GM18505 (cell line): ENCODE results near the gene ZFPM1.

Experiments
- ATAC-seq: cut with Tn5 transposase; IDR thresholded peaks from one replicate; pipeline ENCODE4 v1.9.1; 2021; ENCODE audit not compliant: unreplicated experiment
- POLR2A ChIP-seq: IDR thresholded peaks from 4 replicates; pipeline ENCODE4 v1.6.1; 2011; ENCODE audit warnings: borderline replicate concordance; ENCODE audit not compliant: insufficient read depth, insufficient read length; ENCODE audit errors: extremely low read depth

The ZFPM1 gene

GRCh38 chr16:88548985-88549384, 95.9 kb downstream of the ZFPM1 start:
- no peak for ATAC-seq
- TF ChIP-seq POLR2A: no peak

- no peak for ATAC-seq
- TF ChIP-seq POLR2A: no peak
Measured at GRCh38 chr16:88549671-88550245, 96.7 kb downstream of the ZFPM1 start.

- no peak for TF ChIP-seq POLR2A
- no peak for ATAC-seq
Measured at GRCh38 chr16:88550246-88550661, 97.2 kb downstream of the ZFPM1 start.

- no peak for ATAC-seq
- no peak for TF ChIP-seq POLR2A
Measured at GRCh38 chr16:88552166-88552565, 99.1 kb downstream of the ZFPM1 start.

- no peak for ATAC-seq
- no peak for TF ChIP-seq POLR2A
Measured at GRCh38 chr16:88552815-88553214, 99.7 kb downstream of the ZFPM1 start.

- TF ChIP-seq POLR2A: no peak
Measured at GRCh38 chr16:88553739-88554138, 100.7 kb downstream of the ZFPM1 start.

GRCh38 chr16:88554711-88555264, 101.7 kb downstream of the ZFPM1 start:
- TF ChIP-seq POLR2A: no peak
- no peak for ATAC-seq

More at GRCh38 chr16:88553739-88554138, 100.7 kb downstream of the ZFPM1 start:
- no peak for ATAC-seq

GRCh38 chr16:88556294-88556988, 103.4 kb downstream of the ZFPM1 start:
- TF ChIP-seq POLR2A: no peak
- no peak for ATAC-seq

- no peak for ATAC-seq
- no peak for TF ChIP-seq POLR2A
Measured at GRCh38 chr16:88558457-88559442, 105.7 kb downstream of the ZFPM1 start.

GRCh38 chr16:88560714-88561484, 107.8 kb downstream of the ZFPM1 start:
- no peak for ATAC-seq
- no peak for TF ChIP-seq POLR2A

- TF ChIP-seq POLR2A: no peak
- ATAC-seq: no peak
Measured at GRCh38 chr16:88561485-88562359, 108.6 kb downstream of the ZFPM1 start.

- TF ChIP-seq POLR2A: no peak
- no peak for ATAC-seq
Measured at GRCh38 chr16:88566158-88566557, 113.1 kb downstream of the ZFPM1 start.
